GM18870 (cell line): Measurements from ENCODE around the gene MAPK14.

ENCODE experiments used
- ATAC-seq: cut with Tn5 transposase; IDR thresholded peaks from one replicate; pipeline ENCODE4 v1.9.1; 2021; ENCODE audit warnings: moderate library complexity; ENCODE audit not compliant: unreplicated experiment

The MAPK14 gene

DNA sequence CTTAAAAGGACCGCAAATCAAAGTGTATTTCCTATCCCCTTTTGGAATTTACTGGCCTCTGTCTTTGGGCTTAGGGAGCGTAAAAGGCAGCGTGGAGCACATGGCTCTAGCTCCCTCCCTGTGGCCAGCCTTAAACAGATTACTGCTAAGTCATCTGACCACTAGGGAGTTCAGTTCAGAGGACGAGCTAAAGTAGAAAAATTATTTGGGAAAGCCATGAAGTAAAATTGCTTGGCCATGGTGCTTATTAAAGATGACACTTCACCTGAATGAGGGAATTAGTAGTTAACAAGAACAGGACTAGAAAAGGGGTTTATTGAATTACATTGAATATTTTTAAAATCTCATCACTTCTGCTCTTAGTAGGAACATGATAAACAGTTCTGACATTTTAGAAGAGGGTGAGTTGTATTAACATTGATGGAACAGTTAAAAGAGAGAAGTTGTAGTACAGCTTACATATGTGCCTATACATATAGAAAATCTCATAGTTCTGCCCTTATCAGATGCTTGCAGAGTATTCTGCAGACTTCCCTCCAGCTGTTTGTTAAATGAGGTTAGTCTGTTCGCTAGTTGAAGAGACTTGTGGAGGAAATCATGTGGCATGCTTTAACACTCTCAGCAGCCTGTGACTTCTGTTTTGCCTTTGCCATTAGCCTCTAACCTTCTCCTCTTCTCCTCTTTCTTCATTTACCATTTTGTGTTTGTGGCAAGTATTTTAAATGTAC, 71.5 kb downstream of the MAPK14 start:
- no peak for ATAC-seq

DNA sequence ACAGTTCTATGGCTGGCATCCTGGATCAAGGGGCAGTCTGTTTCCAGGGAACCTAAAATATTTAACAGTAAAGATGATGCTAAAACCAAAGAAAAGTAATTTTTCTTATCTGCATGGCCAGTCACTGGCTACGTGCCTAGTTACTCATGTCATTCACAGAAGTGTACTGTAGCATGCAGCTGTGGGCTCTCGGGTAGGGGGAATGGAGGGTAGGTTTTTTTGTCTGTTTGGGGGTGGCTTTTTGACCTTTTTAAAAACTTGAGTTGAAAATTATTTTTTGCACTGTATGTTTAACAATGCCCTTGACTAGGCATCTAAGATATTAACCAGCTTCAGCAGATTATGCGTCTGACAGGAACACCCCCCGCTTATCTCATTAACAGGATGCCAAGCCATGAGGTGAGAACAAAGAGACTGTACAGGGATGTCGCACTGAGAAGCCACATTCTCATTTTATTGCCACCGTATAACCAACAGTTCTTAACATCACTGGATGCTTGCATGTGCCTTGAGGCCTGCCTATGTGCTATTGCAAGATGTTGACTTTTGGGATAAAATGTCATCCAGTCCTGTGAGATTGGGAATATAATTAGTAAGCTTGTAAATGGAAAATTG, 72.4 kb downstream of the MAPK14 start:
- no peak for ATAC-seq

DNA sequence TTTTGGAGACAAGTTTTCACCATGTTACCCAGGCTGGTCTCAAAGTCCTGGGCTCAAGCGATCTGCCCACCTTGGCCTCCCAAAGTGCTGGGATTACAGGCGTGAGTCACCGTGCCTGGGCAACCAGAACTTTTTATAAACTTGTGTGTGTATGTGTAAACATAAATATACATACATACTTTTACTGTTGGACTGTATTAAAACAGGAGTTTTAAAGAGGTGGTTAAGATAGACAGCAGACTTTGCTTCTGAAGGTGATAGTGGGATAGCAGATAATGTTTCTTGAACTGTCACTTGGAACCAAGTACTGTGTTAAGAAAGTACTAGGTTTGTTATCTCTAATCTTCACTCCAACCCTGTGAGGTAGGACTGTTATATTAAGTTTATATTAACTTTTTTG, 74.1 kb downstream of the MAPK14 start:
- no peak for ATAC-seq

DNA sequence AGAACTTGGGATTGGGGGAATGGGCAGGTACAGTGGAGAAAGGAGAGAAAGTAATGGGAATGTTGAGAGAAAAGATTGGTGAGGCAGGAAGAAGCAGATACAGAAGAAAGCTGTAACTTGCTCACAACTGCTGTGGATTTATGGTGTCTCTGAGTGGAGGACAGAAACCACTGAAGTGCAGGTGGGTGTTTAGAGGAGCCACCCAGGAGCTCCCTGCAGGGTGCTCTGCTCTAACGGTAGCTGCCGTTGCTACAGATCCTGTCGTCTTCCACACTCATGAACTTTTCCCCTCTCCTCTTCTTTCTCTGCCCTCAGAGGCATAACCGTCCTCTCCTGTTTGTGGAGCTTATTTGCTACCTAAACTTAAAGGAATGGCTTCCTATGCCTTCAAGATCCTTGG, 75.2 kb downstream of the MAPK14 start:
- no peak for ATAC-seq

DNA sequence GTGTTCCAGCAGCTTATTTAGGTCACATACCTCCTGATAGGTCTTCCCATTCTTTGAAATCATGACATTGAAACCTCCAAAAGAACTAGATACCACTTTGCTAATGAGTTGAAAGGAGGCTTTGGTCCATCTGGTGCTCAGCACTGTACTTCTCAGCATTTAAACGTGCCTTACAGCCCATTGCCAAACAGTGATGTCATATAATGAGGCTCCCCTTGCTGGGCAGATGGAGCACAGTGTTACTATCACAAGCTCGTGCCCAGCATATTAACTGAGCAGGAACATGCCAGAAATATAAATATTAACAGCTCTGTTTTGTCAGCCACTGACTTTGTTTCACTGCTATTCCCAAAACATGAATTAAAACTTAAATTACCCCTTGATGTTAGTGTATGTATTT, 77.2 kb downstream of the MAPK14 start:
- ATAC-seq: no peak

DNA sequence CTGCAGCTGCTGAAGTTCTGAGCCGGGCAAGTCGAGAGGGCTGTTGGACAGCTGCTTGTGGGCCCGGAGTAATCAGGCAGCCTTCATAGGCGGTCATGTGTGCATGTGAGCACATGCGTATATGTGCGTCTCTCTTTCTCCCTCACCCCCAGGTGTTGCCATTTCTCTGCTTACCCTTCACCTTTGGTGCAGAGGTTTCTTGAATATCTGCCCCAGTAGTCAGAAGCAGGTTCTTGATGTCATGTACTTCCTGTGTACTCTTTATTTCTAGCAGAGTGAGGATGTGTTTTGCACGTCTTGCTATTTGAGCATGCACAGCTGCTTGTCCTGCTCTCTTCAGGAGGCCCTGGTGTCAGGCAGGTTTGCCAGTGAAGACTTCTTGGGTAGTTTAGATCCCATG, 81.5 kb downstream of the MAPK14 start:
- ATAC-seq: no peak

DNA sequence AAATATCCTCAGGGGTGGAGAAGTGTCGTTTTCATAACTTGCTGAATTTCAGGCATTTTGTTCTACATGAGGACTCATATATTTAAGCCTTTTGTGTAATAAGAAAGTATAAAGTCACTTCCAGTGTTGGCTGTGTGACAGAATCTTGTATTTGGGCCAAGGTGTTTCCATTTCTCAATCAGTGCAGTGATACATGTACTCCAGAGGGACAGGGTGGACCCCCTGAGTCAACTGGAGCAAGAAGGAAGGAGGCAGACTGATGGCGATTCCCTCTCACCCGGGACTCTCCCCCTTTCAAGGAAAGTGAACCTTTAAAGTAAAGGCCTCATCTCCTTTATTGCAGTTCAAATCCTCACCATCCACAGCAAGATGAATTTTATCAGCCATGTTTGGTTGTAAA, 82.4 kb downstream of the MAPK14 start:
- ATAC-seq: no peak

DNA sequence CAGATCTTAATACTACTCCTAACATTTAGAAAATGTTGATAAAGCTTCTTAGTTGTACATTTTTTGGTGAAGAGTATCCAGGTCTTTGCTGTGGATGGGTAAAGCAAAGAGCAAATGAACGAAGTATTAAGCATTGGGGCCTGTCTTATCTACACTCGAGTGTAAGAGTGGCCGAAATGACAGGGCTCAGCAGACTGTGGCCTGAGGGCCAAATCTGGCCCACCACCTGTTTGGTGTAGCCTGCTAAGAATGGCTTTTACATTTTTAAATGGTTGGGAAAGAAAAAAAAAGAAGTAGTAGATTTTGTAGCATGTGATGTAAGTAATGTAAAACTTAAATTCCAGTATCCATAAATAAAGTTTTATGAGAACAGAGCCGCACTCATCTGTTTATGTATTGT, 83.3 kb downstream of the MAPK14 start:
- ATAC-seq: no peak

DNA sequence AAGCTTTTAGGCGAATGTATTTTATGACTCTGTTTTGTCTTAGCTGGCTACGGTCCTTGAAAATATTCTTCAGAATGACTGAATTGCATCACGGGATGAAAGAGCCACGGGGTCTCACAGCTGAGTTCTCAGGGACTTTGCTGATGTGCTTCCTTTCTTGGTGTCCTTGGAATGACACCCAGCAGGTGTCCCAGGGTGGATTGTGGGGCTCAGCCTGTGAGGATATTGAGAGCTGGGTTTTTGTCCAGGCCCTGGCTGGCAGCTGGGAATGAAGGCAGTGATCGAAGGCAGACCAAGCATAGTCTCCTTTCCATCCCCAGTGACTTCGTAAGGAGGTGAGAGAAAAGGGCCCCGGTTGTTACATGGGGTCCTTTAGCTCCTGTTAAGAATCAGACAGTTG, 83.9 kb downstream of the MAPK14 start:
- ATAC-seq: no peak

DNA sequence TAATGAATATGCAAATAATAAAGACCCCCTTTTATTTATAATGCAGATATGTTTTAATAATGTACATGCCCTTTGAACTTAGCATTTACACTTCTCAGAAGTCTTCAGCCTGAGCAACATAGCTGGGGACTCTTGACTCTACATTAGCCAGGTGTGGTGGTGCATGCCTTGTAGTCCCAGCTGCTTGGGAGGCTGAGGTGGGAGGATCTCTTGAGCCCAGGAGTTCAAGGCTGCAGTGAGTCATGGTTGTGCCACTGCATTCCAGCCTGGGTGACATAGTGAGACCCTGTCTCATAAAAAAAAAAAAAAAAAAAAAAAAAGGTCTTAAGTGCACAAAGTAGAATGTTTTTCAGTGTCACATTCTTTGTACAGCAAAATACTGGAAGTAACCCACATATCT, 85.4 kb downstream of the MAPK14 start:
- no peak for ATAC-seq

DNA sequence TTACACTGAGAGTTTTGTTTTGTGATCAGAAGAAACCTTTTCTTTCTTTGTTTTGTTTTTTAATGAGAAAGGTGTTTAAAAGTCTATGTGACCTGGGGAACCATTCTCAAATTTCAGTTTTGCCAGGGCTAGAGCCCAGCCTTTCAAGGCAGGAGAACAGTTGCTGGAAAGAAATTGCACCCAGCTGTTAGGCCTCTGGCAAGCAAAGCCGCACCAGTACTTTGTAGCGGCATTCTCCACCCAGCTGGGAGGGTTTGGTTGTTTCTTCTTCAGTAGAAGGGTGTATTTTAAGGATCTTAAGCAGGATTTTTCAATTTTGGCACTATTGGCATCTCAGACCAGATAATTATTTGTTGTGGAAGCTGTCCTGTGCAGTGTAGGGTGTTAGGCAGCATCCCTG, 86.1 kb downstream of the MAPK14 start:
- no peak for ATAC-seq

DNA sequence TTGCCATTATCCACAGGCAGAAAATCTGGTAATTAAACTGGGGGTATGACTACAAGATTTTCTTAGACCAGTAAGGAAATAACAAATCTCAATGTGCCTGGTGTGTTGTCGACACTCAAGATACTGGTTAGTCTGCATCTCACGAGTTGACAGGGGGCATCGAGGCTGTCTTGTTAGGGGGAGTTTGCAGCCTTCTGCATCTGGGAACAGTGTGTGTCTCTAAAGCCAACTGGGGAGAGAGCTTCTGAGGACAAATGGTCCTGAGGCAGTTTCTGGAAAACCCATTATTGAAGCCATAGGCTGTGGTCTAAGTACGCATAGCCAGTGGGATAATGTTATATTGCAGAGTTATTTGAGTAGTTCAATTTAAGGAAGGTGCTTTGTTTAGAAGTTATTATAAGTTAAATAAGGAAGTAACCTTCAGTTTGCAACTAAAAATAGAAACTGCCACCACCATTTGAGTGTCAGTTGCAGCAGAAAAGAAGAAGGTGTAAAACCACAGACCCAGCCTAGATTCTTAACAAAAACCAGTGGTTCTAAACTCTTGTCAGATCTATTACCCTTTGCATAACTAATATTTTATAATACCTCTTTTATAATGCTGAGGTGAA, 87.3 kb downstream of the MAPK14 start:
- no peak for ATAC-seq

DNA sequence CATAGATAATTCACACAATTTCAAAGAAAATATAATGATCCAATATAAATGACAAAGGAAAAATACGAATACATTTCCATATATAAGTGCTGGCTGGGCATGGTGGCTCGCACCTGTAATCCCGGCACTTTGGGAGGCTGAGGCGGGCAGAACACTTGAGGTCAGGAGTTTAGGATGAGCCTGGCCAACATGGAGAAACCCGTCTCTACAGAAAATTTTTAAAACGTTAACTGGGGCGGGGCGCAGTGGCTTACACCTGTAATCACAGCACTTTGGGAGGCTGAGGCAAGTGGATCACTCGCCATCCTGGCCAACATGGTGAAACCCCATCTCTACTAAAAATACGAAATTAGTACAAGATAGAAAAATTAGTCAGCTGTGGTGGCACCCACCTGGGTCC, 87.8 kb downstream of the MAPK14 start:
- no peak for ATAC-seq

DNA sequence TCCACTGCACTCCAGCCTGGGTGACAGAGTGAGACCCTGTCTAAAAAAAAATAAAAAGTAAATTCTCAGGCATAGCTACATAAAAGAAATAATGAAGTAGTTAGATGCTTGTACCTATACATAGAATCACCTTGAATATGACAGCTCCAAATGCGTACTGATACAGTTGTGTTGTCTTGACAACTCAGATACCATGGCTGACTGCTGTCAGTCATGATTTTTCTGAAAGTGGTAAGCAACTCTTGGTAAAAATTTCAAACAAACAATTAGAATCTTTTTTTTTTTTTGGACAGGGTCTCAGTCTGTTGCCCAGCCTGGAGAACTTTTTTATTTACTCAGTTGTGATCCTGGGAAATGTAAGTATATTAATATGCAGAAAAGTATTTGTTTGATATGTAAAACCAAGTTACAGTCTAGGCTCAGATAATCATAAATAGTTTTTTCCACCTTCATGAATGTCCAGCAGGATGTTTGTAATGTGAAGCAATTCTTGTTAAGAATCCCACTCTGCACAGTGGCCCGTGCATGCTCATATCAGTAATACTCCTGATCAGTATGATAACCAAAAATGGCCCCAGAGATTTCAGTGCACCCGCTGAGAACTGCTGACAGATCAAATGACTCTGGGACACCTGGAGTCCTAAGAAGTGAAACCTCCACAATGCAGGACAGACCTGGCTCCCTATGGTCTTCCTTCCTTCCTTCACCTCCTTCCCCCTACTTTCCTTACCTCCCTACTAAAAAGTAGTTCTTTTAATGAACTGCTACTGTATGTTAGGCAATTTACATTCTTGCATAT, 88.7 kb downstream of the MAPK14 start:
- ATAC-seq: no peak

DNA sequence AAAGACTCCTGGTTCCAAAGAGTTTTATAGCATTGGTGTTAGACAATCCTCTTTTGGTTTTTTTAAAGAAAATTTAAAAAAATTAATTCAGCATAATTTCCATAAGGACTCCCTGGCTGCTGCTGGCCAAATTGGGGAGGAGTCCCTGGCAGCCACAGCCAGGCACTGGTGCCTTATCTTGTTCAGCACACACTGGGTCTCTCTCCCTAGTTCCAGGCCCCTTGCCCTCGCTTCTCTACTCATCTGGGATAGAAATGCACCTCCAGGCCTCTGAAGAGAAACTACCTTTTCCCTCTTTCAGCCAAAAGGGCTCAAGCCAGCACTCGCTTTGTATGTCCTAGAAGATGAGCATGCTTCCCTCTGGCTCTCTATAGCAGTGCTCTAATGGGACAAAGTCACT, 89.3 kb downstream of the MAPK14 start:
- ATAC-seq: no peak

DNA sequence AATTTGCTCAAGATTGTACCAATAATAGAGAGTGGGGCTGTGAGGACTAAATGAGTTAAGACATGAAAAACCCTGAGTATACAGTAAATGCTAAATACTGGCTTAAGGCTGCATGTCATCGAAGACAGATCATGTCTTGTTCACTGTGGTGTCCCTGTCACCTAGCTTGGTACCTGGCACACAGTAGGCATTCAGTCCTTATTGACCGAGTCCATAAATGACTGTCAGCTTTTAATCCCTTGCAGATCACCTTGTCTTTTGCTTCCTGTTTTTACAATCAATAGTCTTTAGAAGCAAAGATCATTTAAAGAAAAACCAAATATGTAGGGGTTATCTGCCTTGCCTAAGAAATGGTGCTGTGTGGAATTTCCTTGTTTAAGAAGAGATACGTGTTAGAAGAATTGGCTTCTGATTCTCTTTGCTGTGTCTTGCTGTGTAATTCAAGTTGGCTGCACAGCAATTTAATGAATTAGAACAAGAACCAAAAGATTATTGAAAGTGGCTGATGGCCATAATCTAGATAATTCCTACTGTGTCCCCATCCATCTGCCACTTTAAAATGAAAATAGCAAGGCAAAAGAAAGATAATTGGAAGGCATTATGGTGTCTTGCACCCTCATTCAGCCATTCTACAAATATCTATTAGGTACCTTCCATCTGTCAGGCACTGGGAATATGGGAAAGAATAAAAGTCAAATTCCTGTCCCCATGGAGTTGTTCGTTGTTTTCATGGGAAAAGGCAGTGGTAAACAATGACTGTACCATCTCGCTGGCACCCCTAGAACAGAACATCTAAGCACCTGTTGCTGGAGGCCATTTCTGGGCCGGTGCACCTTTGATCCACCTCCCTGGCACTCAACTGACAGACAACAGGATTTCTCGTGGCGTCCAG, 90.3 kb downstream of the MAPK14 start:
- no peak for ATAC-seq

DNA sequence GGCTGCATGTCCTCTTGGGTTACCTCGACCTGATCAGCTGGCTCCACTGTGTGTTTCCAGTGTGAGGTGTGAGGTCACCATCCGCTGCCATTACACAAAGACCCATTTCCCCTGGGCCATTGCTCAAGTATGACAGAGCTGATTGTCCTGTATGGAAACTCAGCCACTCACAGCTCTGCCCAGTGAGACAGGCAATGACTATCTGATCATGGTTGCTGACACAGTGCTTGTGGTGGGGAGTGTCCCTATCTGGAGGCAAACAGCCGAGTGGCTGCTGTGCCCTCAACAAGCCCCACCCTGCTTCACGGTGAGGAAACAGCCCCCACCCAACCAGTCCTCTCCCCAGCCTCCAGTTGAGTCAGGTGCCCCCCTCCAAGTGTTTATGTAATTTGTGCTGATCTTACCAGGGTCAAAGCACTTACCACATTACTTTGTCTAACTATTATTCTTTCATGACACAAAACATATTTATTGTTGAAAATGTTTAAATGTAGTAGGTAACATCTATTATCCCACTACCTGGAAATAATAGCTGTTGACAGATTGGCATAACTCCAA, 91.0 kb downstream of the MAPK14 start:
- no peak for ATAC-seq

DNA sequence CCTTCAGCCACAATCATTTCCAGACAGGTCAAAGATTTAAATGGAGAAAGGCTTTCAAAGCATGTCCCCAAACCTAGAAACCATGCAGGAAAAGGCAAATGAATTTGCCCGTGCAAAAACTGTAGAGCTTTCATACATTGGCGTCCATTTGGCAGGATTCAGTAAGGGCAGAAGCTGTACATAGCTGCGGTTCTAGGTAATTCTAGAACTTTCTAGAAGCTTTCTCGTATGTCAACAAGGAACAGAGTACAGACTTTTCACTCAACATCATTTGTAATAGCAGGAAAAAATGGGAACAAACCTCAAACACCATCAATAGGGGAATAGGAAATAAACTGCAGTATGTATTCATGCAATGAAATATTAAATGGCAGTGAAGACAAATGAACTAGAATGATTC, 91.6 kb downstream of the MAPK14 start:
- ATAC-seq: no peak

DNA sequence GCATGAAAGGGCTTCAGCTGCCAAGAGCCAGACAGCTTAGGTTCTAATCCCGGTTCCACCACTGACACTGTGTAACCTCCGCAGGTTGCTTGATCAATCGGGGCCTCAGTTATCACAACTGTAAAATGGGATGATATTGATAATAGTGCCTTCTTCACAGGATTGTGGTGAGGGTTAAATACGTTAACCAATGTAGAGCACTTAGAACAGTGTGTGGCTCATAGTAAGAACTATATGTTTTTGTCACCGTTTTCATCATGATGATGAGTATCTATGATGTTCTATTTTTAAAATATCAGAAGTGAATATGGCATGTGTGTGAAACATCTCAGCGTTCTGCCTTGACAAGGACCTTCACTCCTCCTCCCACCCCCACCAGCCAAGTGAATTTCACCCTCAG, 92.4 kb downstream of the MAPK14 start:
- ATAC-seq: no peak

DNA sequence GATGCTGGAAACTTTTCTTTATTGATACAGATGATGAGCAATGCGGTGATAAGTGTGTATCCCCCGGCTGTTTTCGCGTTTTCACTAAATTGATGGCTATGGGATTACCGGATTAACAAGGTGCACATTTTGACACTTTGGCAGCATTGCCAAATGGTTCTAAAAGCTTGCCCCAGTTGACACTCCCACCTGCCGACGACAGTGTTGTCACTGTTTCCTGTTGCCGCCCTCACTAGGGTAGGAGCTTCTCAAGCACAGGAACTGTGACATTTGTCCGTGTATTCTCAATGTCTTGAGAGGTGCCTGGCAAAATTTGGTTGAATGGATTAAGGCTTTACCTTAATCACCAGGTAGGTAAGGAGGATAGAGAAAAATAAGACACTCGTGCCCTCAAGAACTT, 92.9 kb downstream of the MAPK14 start:
- no peak for ATAC-seq
